Measurements from ENCODE around the gene C6orf136. TPM values are rescaled to one million over a fixed set of nuclear protein-coding genes. Genes with fewer than 3 reads are reported as not detected.

The C6orf136 gene
- total and polyA plus RNA-seq, 9 of the 15 experiments (the other 6 are each of a cell fraction or from before 2014, with no cell fraction given), result 14.1 to 63.1 (median 18.4) TPM

GRCh38 chr6:30683183-30683979 is 36.4 kb downstream of the C6orf136 start:
- Histone ChIP-seq H3K9me1 (ENCODE audit: control insufficient read depth, insufficient read depth, low read length) (no peaks in the 10 kb centered on the region), H3K79me2 (ENCODE audit: control insufficient read depth, insufficient read depth, low read length) (peaks cover 94% of the 10 kb centered on the region), H3K4me2 (ENCODE audit: insufficient read depth, low read length) (peak overlapping the region; percentile 97), H3K4me1 (replicated peaks in 1 of 2; ENCODE audit: control insufficient read depth in 2 of 2, insufficient read depth in 2 of 2, low read length in 2 of 2) (peaks cover 48 to 88% of the 10 kb centered on the region in 2 experiments), H3K27ac (ENCODE audit: extremely low read depth, low read depth, low read length) (peak overlapping the region; percentile 88), H4K20me1 (replicated peaks; ENCODE audit: control insufficient read depth, insufficient read depth, low read length) (no peaks in the 10 kb centered on the region; the same call in 1 of the 2 replicates), H3K4me3 (peak overlapping the region; percentile 81), H3K36me3 (ENCODE audit: control insufficient read depth, insufficient read depth, low read length) (peaks cover 28% of the 10 kb centered on the region), H3K9me3 (replicated peaks; ENCODE audit: control insufficient read depth, insufficient read depth, low read depth, low read length) (no peaks in the 10 kb centered on the region), H3K9ac (ENCODE audit: insufficient read depth in 1 of 2, low read depth in 2 of 2, low read length in 2 of 2) (peak overlapping the region; percentile 81 to 95), H2AFZ (ENCODE audit: low read depth, low read length) (no peak overlapping the region; the same call in 1 of the 2 replicates), H3K27me3 (ENCODE audit: control insufficient read depth in 2 of 2, insufficient read depth in 2 of 2, low read length in 2 of 2) (no peaks in the 10 kb centered on the region)
- BruUV-seq (replicated peaks), result TSS peak; percentile 26
- FAIRE-seq (no peak), ATAC-seq (no peak), DNase-seq (ENCODE audit: extremely low read depth in 1 of 4, low spot score in 3 of 4) (peak in 1 of 4 experiments; percentile 38)
- ChIA-PET CTCF (ENCODE audit: low intra/inter-chr PET ratio) (interaction anchor here (6.1 kb wide), 1 partner anchor 39 kb away, joined by 92 read pairs; the partner anchor contains the start of gene TUBB), POLR2A (interaction anchor here (0.5 to 7.0 kb wide), 6 partner anchors 20 to 981 kb away, joined by 3 to 118 read pairs (median 4); partner anchors contain the start of genes MDC1 and TUBB)
- intact Hi-C loops (cut with micrococcal nuclease) (loop anchor here (5.0 to 10.0 kb wide), 2 partner anchors 131 to 404 kb away; no protein-coding TSS in a partner anchor), in situ Hi-C loops (cut with MboI) (no loop called here)
- WGBS (ENCODE audit: insufficient coverage, low coverage, missing lambda C conversion rate), result 3% methylated on average over 7 of the region's 7 CpGs
- TF ChIP-seq, protein P1, sequence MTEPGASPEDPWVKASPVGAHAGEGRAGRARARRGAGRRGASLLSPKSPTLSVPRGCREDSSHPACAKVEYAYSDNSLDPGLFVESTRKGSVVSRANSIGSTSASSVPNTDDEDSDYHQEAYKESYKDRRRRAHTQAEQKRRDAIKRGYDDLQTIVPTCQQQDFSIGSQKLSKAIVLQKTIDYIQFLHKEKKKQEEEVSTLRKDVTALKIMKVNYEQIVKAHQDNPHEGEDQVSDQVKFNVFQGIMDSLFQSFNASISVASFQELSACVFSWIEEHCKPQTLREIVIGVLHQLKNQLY (CRISPR knock-in tag; conservative IDR thresholded peaks at IDR 0.05), result no peak
- TF ChIP-seq, protein P2, sequence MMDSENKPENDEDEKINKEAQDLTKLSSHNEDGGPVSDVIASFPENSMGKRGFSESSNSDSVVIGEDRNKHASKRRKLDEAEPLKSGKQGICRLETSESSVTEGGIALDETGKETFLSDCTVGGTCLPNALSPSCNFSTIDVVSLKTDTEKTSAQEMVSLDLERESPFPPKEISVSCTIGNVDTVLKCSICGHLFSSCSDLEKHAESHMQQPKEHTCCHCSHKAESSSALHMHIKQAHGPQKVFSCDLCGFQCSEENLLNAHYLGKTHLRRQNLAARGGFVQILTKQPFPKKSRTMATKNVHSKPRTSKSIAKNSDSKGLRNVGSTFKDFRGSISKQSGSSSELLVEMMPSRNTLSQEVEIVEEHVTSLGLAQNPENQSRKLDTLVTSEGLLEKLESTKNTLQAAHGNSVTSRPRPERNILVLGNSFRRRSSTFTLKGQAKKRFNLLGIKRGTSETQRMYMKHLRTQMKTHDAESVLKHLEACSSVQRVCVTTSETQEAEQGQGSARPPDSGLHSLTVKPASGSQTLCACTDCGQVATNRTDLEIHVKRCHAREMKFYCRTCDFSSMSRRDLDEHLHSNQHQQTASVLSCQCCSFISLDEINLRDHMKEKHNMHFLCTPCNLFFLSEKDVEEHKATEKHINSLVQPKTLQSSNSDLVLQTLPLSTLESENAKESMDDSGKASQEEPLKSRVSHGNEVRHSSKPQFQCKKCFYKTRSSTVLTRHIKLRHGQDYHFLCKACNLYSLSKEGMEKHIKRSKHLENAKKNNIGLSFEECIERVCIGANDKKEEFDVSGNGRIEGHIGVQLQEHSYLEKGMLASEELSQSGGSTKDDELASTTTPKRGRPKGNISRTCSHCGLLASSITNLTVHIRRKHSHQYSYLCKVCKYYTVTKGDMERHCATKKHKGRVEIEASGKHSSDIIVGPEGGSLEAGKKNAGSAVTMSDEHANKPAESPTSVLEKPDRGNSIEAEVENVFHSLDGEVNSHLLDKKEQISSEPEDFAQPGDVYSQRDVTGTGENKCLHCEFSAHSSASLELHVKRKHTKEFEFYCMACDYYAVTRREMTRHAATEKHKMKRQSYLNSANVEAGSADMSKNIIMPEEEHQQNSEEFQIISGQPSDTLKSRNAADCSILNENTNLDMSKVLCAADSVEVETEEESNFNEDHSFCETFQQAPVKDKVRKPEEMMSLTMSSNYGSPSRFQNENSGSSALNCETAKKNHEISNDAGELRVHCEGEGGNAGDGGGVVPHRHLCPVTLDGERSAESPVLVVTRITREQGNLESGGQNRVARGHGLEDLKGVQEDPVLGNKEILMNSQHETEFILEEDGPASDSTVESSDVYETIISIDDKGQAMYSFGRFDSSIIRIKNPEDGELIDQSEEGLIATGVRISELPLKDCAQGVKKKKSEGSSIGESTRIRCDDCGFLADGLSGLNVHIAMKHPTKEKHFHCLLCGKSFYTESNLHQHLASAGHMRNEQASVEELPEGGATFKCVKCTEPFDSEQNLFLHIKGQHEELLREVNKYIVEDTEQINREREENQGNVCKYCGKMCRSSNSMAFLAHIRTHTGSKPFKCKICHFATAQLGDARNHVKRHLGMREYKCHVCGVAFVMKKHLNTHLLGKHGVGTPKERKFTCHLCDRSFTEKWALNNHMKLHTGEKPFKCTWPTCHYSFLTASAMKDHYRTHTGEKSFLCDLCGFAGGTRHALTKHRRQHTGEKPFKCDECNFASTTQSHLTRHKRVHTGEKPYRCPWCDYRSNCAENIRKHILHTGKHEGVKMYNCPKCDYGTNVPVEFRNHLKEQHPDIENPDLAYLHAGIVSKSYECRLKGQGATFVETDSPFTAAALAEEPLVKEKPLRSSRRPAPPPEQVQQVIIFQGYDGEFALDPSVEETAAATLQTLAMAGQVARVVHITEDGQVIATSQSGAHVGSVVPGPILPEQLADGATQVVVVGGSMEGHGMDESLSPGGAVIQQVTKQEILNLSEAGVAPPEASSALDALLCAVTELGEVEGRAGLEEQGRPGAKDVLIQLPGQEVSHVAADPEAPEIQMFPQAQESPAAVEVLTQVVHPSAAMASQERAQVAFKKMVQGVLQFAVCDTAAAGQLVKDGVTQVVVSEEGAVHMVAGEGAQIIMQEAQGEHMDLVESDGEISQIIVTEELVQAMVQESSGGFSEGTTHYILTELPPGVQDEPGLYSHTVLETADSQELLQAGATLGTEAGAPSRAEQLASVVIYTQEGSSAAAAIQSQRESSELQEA (IDR thresholded peaks at IDR 0.05; ENCODE audit: low read depth), result 0 out of 2 replicates have a peak, but pooled peaks have one; percentile 3
- TF ChIP-seq KDM5B (IDR thresholded peaks at IDR 0.05; ENCODE audit: insufficient replicate concordance, low read depth, low read length) (peak; percentile 8), AFF1 (IDR thresholded peaks at IDR 0.05; ENCODE audit: low read depth in 1 of 2, partially characterized antibody in 2 of 2) (peak in 1 of 2 experiments; percentile 19)

Data from K562 (cell line).